ENCODE results near the gene PTGER1.

PTGER1 gene

DNA sequence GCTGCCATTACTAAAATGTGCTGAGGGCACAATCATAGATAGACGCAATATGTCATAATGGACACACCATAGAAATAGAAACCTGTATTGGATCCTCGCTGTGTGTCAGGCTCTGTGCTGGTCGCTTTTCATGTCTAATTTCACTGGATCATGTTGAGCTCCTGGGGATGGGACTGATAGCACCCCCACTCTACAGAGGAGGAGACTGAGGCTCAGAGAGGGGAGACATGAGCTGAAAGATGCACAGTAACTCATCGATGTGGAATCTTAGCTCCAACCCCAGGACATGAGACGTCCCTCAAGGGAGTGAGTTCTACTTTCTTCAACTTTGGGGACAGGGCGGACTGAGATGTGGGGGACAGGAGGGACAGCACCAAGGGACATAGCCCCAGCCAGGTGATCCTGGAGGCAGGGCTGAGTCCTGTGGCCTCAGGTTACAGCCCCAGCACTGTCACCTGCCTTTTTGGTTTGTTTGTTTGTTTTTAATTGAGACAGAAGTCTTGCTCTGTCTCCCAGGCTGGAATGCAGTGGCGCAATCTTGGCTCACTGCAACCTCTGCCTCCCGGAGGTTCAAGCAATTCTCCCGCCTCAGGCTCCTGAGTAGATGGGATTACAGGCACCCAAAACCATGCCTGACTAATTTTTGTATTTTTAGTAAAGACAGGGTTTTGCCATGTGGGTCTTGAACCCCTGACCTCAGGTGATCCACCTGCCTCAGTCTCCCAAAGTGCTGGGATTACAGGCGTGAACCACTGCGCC, 27.4 kb upstream of the PTGER1 start:
- H3K36me3 ChIP-seq (ENCODE audit: control insufficient read depth in 5 of 5, insufficient read depth in 5 of 5, low read length in 5 of 5) = no peaks in the 10 kb centered on the region
- H3K27ac ChIP-seq (ENCODE audit: low read depth, low read length) = no peak overlapping the region
- H3K4me1 ChIP-seq (ENCODE audit: control insufficient read depth in 5 of 5, insufficient read depth in 5 of 5, low read length in 5 of 5) = peaks cover 2 to 22% (median 17%) of the 10 kb centered on the region in 5 donors
- H3K9me3 ChIP-seq (ENCODE audit: control insufficient read depth in 5 of 5, low read length in 5 of 5) = no peaks in the 10 kb centered on the region
- H3K9ac ChIP-seq (ENCODE audit: low read length in 5 of 5) = no peak overlapping the region
- H3K4me3 ChIP-seq (ENCODE audit: low read depth in 1 of 5, low read length in 5 of 5) = no peak overlapping the region
- H3K27me3 ChIP-seq (ENCODE audit: control insufficient read depth in 5 of 5, insufficient read depth in 4 of 5, low read length in 5 of 5) = no peaks in the 10 kb centered on the region

DNA sequence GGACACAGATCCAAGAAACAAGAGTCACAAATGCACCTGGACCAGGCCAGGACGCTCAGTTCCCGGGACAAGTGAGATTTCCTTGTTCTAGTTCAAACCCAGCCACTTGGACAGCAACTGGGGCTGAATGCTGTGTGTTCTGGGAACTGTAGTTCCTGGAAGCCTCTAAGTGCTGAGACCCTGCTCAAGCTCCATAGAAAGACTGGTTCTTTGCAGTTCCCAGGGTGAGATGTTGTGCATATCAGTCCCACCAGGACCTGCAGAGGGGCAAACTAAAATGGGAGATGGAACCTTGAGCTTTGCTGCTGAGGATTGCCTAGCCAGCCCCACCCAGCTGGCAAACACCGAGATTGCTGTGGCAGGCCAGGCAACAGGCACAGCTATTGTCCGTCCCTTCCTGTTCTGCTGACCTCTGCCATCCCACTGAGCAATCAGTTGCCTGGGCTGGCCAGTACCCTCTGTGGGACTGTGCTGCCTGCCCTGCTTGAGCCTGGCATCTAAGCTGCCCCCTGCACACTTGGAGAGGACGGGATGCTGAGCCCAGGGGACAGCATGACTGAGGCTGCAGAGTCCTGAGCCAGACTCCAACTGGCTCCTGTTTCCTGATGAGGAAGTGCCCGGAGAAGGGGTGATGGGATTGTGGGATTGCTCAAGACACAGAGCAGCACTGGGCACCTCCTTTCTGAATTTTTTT, 22.2 kb upstream of the PTGER1 start:
- H3K27ac ChIP-seq (ENCODE audit: low read depth, low read length) = peak overlapping the region; percentile 88
- no peaks in the 10 kb centered on the region for H3K9me3 ChIP-seq (ENCODE audit: control insufficient read depth in 5 of 5, low read length in 5 of 5)
- H3K4me1 ChIP-seq (ENCODE audit: control insufficient read depth in 5 of 5, insufficient read depth in 5 of 5, low read length in 5 of 5) = peaks cover 15 to 39% (median 37%) of the 10 kb centered on the region in 5 donors
- H3K27me3 ChIP-seq (ENCODE audit: control insufficient read depth in 5 of 5, insufficient read depth in 4 of 5, low read length in 5 of 5) = no peaks in the 10 kb centered on the region
- H3K9ac ChIP-seq (ENCODE audit: low read length in 5 of 5) = peak overlapping the region in 2 of 5 donors; percentile 25 to 41
- peak overlapping the region in 2 of 5 donors; percentile 22 to 48 for H3K4me3 ChIP-seq (ENCODE audit: low read depth in 1 of 5, low read length in 5 of 5)
- H3K36me3 ChIP-seq (ENCODE audit: control insufficient read depth in 5 of 5, insufficient read depth in 5 of 5, low read length in 5 of 5) = peaks cover 0 to 6% (median 3%) of the 10 kb centered on the region in 5 donors

DNA sequence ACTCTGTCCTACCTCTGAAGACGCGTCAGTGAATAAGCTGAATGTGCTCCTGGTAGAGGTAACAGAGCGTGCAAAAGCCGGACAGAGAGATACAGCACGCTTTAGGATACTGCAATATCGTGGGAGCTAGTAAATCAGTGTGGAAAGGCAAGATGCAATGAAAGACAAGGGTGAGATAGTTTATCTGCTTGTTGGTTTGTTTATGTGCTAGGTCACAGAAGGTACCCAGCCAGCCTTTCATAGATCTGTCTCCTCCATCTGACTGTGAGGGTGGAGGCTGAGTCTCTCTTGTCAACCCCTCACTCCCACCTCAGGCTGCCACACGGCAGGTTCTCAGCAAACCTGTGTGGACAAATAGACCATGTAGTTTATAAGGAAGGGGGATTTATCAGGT, 21.7 kb upstream of the PTGER1 start:
- Histone ChIP-seq H3K4me3 (ENCODE audit: low read depth in 1 of 5, low read length in 5 of 5) (peak overlapping the region in 4 of 5 donors; percentile 22 to 76 (median 52)), H3K9ac (ENCODE audit: low read length in 5 of 5) (peak overlapping the region; percentile 1 to 58 (median 26)), H3K4me1 (ENCODE audit: control insufficient read depth in 5 of 5, insufficient read depth in 5 of 5, low read length in 5 of 5) (peaks cover 15 to 35% (median 34%) of the 10 kb centered on the region in 5 donors), H3K27me3 (ENCODE audit: control insufficient read depth in 5 of 5, insufficient read depth in 4 of 5, low read length in 5 of 5) (no peaks in the 10 kb centered on the region), H3K9me3 (ENCODE audit: control insufficient read depth in 5 of 5, low read length in 5 of 5) (no peaks in the 10 kb centered on the region), H3K36me3 (ENCODE audit: control insufficient read depth in 5 of 5, insufficient read depth in 5 of 5, low read length in 5 of 5) (peaks cover 0 to 9% (median 3%) of the 10 kb centered on the region in 5 donors), H3K27ac (ENCODE audit: low read depth, low read length) (peak overlapping the region; percentile 88)

DNA sequence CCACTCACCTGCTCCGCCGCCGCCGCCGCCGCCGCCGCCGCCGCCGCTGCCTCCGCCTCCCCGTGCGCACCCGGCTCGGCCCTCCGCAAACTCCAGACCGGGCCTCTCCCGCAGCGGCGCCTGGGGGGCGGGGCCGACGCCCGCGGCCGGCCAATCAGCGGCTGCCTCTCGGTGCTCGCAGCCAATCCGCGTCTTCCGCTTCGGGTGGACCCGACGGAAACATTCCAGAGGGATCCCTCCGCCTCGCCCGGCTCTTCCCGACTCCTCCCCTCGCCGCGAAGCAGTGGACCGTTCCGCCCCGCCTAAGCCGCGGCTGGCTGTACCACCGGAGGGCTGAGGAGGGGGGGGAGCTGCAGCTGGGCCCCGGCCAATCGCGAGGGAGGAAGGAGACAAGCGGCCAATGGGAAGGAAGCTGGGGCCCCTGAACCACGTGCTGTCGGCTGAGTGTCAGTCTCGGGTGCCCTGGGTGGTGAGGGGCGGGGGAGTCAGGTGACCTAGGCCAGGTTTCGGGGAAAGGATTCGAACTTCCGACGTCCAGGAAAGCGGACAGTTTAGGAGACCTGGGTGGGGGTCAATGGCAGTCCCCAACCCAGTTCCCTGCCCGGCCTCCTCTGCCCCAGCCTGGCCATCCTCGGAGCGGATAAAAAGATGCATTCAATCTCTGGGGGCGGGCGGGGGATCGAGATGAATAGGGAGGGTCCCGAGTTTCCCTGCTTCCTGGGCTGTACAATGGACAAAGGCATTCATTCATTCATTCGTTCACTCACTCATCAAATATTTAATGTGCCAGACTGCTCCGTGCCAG, 21.1 kb upstream of the PTGER1 start, which contains the start of gene GIPC1:
TSS of gene GIPC1 (minus strand) at position 99 of the 805 bp plus-strand sequence. CDS start 13,151 bp downstream, outside the sequence.
- H3K9me3 ChIP-seq (ENCODE audit: control insufficient read depth in 5 of 5, low read length in 5 of 5) = no peaks in the 10 kb centered on the region
- peaks cover 0 to 13% (median 6%) of the 10 kb centered on the region in 5 donors for H3K36me3 ChIP-seq (ENCODE audit: control insufficient read depth in 5 of 5, insufficient read depth in 5 of 5, low read length in 5 of 5)
- H3K27me3 ChIP-seq (ENCODE audit: control insufficient read depth in 5 of 5, insufficient read depth in 4 of 5, low read length in 5 of 5) = no peaks in the 10 kb centered on the region
- peak within 1 kb of the TSS; percentile 43 to 80 (median 72) for H3K4me3 ChIP-seq (ENCODE audit: low read depth in 1 of 5, low read length in 5 of 5)
- H3K9ac ChIP-seq (ENCODE audit: low read length in 5 of 5) = peak within 1 kb of the TSS; percentile 26 to 79 (median 66)
- peak within 1 kb of the TSS; percentile 88 for H3K27ac ChIP-seq (ENCODE audit: low read depth, low read length)
- peaks cover 15 to 35% (median 34%) of the 10 kb centered on the region in 5 donors for H3K4me1 ChIP-seq (ENCODE audit: control insufficient read depth in 5 of 5, insufficient read depth in 5 of 5, low read length in 5 of 5)

DNA sequence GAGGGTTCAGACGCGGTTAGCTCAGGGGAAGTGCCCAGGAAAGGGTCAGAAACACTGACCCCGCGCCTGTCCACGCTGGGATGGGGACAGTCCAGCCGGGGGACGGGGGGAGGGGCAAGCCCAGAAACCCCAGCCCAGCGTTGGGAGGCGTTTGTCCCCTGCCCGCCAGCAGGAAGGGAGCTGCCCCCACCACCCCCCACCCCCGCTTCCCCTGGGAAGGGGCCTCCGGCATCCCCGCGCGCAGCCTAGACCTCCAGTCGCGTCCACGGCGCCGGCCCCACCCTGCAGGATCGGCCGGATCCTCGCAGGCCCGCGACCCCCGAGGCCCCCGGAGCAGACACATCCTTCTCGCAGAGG, 20.5 kb upstream of the PTGER1 start:
- no peak overlapping the region for H3K27ac ChIP-seq (ENCODE audit: low read depth, low read length)
- H3K4me3 ChIP-seq (ENCODE audit: low read depth in 1 of 5, low read length in 5 of 5) = peak overlapping the region; percentile 43 to 80 (median 72)
- peaks cover 0 to 13% (median 6%) of the 10 kb centered on the region in 5 donors for H3K36me3 ChIP-seq (ENCODE audit: control insufficient read depth in 5 of 5, insufficient read depth in 5 of 5, low read length in 5 of 5)
- no peaks in the 10 kb centered on the region for H3K9me3 ChIP-seq (ENCODE audit: control insufficient read depth in 5 of 5, low read length in 5 of 5)
- peak overlapping the region in 4 of 5 donors; percentile 44 to 79 (median 66) for H3K9ac ChIP-seq (ENCODE audit: low read length in 5 of 5)
- peaks cover 15 to 35% (median 34%) of the 10 kb centered on the region in 5 donors for H3K4me1 ChIP-seq (ENCODE audit: control insufficient read depth in 5 of 5, insufficient read depth in 5 of 5, low read length in 5 of 5)
- H3K27me3 ChIP-seq (ENCODE audit: control insufficient read depth in 5 of 5, insufficient read depth in 4 of 5, low read length in 5 of 5) = no peaks in the 10 kb centered on the region

DNA sequence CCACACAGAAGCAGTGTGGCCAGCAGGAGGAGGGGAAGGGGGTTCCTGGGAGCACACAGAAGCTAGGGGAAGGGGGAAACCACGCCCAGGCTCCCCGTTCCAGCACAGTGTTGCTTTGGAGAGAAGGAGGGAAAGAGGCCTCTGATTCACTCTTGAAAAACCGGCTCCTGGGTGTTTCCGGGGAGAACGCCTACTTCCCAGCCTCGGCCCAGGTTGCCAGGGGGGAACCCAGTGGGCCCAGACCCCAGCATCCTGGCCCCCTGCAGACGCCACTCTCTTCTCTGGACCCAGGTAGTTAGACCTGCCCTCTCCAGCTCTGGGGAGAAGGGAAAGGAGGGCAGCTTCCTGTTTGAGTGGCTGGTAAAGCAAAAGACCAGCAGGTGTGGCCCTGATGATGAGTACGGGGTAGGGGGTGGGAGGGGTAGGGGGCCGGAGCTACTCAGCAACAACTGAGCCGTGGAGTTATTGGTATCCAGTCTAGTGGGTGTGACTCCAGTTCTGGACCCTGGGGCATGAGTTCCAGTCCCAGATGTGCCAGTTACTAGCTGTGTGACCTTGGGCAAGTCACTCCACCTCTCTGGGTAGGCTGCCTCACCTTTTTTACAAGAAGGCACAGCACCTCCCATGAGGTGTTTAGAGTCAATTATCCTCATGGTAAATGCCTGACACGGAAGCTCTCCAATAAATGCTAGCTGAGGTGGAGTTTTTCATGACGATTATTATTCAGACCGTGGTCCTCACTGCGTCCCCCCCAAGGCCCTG, 19.9 kb upstream of the PTGER1 start:
- Histone ChIP-seq H3K9me3 (ENCODE audit: control insufficient read depth in 5 of 5, low read length in 5 of 5) (no peaks in the 10 kb centered on the region), H3K27ac (ENCODE audit: low read depth, low read length) (peak overlapping the region; percentile 37), H3K9ac (ENCODE audit: low read length in 5 of 5) (peak overlapping the region; percentile 8 to 79 (median 66)), H3K4me3 (ENCODE audit: low read depth in 1 of 5, low read length in 5 of 5) (peak overlapping the region; percentile 43 to 80 (median 72)), H3K36me3 (ENCODE audit: control insufficient read depth in 5 of 5, insufficient read depth in 5 of 5, low read length in 5 of 5) (peaks cover 0 to 14% (median 9%) of the 10 kb centered on the region in 5 donors), H3K27me3 (ENCODE audit: control insufficient read depth in 5 of 5, insufficient read depth in 4 of 5, low read length in 5 of 5) (no peaks in the 10 kb centered on the region), H3K4me1 (ENCODE audit: control insufficient read depth in 5 of 5, insufficient read depth in 5 of 5, low read length in 5 of 5) (peaks cover 15 to 35% (median 34%) of the 10 kb centered on the region in 5 donors)

DNA sequence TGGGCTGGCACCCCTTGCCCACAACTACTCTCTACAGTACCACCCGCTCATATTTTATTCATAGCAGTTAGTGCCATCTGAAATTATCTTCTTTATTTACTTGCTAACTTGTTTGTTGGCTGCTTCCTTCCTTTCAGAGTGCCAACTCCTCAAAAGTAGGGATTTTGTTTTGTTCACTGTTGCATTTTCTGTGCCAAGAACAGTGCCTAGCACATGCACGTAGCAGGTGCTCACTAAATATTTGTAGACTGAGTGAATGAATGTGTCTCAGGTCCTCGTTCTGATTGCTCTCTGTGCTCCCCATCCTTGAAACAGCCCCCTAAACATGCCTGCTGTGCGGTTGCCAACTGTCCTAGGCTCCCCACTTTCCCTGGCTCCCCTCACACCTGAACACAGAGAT, 19.3 kb upstream of the PTGER1 start:
- peak overlapping the region in 2 of 5 donors; percentile 48 to 60 for H3K9ac ChIP-seq (ENCODE audit: low read length in 5 of 5)
- no peaks in the 10 kb centered on the region for H3K27me3 ChIP-seq (ENCODE audit: control insufficient read depth in 5 of 5, insufficient read depth in 4 of 5, low read length in 5 of 5)
- peak overlapping the region in 4 of 5 donors; percentile 16 to 76 (median 39) for H3K4me3 ChIP-seq (ENCODE audit: low read depth in 1 of 5, low read length in 5 of 5)
- H3K36me3 ChIP-seq (ENCODE audit: control insufficient read depth in 5 of 5, insufficient read depth in 5 of 5, low read length in 5 of 5) = peaks cover 0 to 21% (median 14%) of the 10 kb centered on the region in 5 donors
- peaks cover 15 to 35% (median 34%) of the 10 kb centered on the region in 5 donors for H3K4me1 ChIP-seq (ENCODE audit: control insufficient read depth in 5 of 5, insufficient read depth in 5 of 5, low read length in 5 of 5)
- H3K9me3 ChIP-seq (ENCODE audit: control insufficient read depth in 5 of 5, low read length in 5 of 5) = no peaks in the 10 kb centered on the region
- H3K27ac ChIP-seq (ENCODE audit: low read depth, low read length) = peak overlapping the region; percentile 37

DNA sequence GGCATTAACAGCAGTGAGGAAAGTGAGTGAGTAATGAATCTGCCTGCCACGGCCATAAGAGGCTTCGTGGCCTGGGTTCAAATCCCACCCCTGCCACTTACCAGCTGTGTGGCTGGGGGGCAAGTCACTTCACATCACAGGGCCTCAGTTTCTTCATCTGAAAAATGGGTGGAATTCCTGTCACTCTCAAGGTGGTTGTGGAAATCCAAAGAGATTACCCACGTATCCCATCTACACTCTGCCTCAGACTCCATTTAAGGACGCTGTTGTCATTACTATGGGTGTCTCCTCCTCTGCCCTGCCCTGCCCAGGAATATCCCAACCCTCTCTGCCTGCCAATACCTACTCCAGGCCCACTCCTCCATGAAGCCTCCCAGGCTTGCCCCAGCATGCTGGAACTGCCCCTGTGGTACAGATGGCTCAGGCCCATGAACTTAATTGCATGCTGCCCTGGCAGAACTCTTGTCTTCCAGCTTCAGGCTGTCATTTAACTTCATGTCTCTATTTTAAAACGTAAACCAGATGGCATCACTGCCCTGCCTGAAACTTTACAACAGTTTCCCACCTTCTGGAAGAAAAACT, 17.7 kb upstream of the PTGER1 start:
- Histone ChIP-seq H3K4me3 (ENCODE audit: low read depth in 1 of 5, low read length in 5 of 5) (no peak overlapping the region), H3K27me3 (ENCODE audit: control insufficient read depth in 5 of 5, insufficient read depth in 4 of 5, low read length in 5 of 5) (no peaks in the 10 kb centered on the region), H3K4me1 (ENCODE audit: control insufficient read depth in 5 of 5, insufficient read depth in 5 of 5, low read length in 5 of 5) (peaks cover 15 to 32% (median 30%) of the 10 kb centered on the region in 5 donors), H3K9me3 (ENCODE audit: control insufficient read depth in 5 of 5, low read length in 5 of 5) (no peaks in the 10 kb centered on the region), H3K36me3 (ENCODE audit: control insufficient read depth in 5 of 5, insufficient read depth in 5 of 5, low read length in 5 of 5) (peaks cover 0 to 36% (median 22%) of the 10 kb centered on the region in 5 donors), H3K9ac (ENCODE audit: low read length in 5 of 5) (no peak overlapping the region), H3K27ac (ENCODE audit: low read depth, low read length) (no peak overlapping the region)

Measured in subcutaneous abdominal adipose tissue (tissue), 5 donors.